Epithelial cell of esophagus (primary cell): ENCODE results near the gene SOX15.

Source experiments
- DNase-seq: peaks from one replicate; pipeline ENCODE4 v3.0.0; 2010; ENCODE audit warnings: low read depth
- H3K4me3 ChIP-seq: 2 replicates; pipeline ENCODE4 v1.5.1; 2011; ENCODE audit warnings: mild to moderate bottlenecking, low read length, control low read depth
- CTCF ChIP-seq: IDR thresholded peaks from 2 replicates; pipeline ENCODE4 v1.5.1; 2011; ENCODE audit warnings: low read depth, mild to moderate bottlenecking, low read length, control low read depth, inconsistent platforms; ENCODE audit not compliant: insufficient read depth; ENCODE audit errors: missing control alignments

SOX15 gene

DNA sequence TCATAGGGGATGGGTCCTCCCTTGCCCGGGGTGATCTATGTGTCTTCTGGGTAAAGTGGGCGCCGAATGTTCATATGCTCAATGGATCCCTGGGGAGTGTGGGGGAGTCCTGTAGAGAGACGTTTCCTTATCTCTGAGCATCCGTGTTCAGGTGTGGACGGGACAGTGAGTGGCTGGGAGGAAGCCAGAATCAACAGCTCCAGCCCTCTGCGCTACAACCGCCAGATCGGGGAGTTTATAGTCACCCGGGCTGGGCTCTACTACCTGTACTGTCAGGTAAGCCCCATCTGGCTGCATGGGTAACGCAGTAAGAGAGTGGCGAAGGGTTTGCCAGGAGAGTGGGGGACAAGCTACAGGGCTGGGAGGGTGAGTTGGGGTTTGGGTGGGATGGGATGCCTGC is 33.3 kb downstream of the SOX15 start:
- no peak for DNase-seq
- no peak overlapping the region for H3K4me3 ChIP-seq
- no peak for TF ChIP-seq CTCF

DNA sequence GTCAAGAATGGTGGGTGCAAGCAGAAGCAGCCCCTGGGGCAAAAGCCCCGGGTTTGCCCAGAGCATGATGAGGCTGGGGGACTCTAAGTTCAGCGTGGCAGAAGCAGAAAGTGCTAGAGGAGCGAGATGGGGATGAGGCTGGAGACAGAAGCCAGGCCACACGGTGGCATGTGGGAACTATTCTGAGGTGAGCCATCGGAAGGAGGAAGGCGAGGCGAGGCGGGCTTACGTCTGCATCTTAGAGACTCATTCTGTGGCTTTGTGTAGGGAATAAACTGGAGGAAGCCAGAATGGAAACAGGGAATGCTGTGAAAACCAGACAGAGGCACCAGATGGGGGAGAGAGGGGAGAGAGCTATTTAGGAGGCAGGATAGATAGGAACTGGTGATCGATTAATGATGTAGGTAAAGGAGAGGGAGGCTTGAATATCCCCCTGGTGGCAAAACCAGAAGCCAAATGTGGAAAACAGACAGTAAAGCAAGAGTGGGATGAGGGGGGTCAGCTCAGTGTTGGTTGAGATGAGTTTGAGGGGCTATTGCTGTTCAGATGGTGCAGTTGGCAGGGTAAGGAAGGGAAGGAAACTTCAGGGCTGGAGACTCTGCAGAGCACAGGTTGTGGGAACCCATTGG is 34.5 kb downstream of the SOX15 start:
- H3K4me3 ChIP-seq = no peak overlapping the region
- DNase-seq = no peak
- peak; percentile 10 for TF ChIP-seq CTCF

DNA sequence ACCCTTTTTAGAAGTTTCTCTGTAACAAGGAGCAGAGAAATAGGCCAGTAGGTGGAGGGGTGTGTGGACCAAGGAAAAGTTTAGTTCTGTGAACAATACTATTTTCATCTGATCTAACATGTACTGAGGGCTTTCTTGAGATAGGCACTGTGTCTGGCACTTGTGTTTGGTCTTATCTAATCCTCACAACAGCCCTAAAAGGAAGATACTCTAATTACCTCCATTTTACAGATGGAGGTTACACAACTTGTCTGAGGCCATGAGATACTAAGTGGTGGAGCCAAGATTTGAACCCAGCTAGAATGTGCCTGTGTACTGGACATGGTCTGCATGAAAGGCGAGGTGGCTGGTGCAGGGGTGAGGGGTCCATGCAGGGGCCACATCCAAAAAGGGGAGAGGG is 36.5 kb downstream of the SOX15 start:
- no peak for TF ChIP-seq CTCF
- H3K4me3 ChIP-seq = no peak overlapping the region
- DNase-seq = no peak

GRCh38 chr17:7552621-7553051 is 37.3 kb downstream of the SOX15 start:
- TF ChIP-seq CTCF = no peak
- no peak for DNase-seq
- H3K4me3 ChIP-seq = no peak overlapping the region

DNA sequence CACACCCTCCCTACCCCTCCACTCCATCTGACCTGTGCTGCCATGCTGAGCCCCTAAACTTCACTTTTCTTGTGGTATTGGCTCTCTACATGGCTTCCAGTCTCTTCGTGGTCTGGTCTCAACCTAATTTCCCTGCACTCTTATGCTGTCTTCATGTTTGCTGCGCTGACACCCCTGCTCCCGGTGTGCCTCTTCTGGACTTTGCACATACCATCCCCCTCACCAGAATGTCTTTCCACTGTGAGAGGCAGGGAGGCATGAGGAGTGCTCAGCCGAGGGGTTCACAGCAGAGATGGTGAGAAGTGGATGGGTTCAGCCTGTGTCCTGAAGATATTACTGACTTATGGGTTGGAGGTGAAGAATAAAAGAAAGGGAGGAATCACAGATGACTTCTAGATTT is 38.5 kb downstream of the SOX15 start:
- DNase-seq = no peak
- no peak overlapping the region for H3K4me3 ChIP-seq
- TF ChIP-seq CTCF = no peak

- H3K4me3 ChIP-seq = no peak overlapping the region
- no peak for TF ChIP-seq CTCF
- no peak for DNase-seq
Observed at GRCh38 chr17:7550344-7550743, 39.5 kb downstream of the SOX15 start.

DNA sequence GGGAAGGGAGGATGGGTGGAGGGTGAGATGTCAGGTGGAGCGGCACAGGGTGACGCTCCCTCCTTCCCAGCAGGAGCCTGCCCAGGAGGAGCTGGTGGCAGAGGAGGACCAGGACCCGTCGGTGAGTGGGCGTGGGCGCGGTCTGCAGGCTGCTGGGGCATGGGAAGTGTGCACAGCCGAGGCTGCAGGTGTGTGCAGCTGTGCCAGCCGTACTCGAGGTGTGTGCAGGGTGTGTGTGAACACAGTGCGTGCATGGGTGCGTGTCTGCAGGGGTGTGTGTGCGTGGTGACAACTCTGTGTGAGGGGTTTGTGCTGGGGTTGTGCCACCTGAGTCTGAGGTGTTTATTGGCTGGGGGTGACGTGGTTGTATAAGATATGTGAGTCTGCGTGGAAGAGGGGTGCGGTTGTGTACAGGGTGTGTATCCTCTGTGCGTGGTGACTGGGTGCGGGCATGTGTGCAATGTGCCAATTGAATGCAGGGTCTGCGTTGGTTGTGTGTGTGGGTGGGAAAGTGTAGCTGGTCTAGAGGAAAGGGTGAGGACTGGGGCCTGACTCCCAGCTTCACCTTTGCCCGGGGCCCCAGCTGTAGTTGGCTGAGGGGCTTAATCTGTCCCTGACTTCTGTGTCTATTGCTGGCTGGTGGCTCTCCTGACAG is 40.4 kb downstream of the SOX15 start:
- no peak overlapping the region for H3K4me3 ChIP-seq
- no peak for DNase-seq
- no peak for TF ChIP-seq CTCF
